Measurements from ENCODE around the gene MISP3.

GRCh38 chr19:14078411-14078810 lies 5.8 kb downstream of the MISP3 start:
- no peak for TF ChIP-seq CTCF (IDR thresholded peaks at IDR 0.05)
- no peak for TF ChIP-seq POLR2A (IDR thresholded peaks at IDR 0.05)
- TF ChIP-seq POLR2AphosphoS5 (IDR thresholded peaks at IDR 0.05) = no peak
